Measurements from ENCODE around the gene PTPN9. TPM values are rescaled to one million over a fixed set of nuclear protein-coding genes. Genes with fewer than 3 reads are reported as not detected.

Gene PTPN9
- total RNA-seq, 4 donors from 2014 or later, result 16.3 to 30.6 (median 25.0) TPM

- Histone ChIP-seq H3K27ac (peak overlapping the region in 1 of 4 donors; percentile 100), H3K4me3 (no peak overlapping the region), H3K36me3 (no peaks in the 10 kb centered on the region), H3K9me3 (no peaks in the 10 kb centered on the region), H3K4me1 (peaks cover 0 to 23% (median 7%) of the 10 kb centered on the region in 3 donors), H3K27me3 (no peaks in the 10 kb centered on the region)
- no peak for TF ChIP-seq CTCF (IDR thresholded peaks at IDR 0.05)
- TF ChIP-seq EP300 (IDR thresholded peaks at IDR 0.05), result no peak
- TF ChIP-seq POLR2A (IDR thresholded peaks at IDR 0.05), result no peak
- no peak for TF ChIP-seq POLR2AphosphoS5 (IDR thresholded peaks at IDR 0.05)
- no peak for ATAC-seq
- 33 to 45% methylated on average over 4 to 6 of the region's 6 CpGs for WGBS, 2 donors (ENCODE audit: low coverage in 1 of 2)
Observed at GRCh38 chr15:75456710-75457109, 122.4 kb downstream of the PTPN9 start.

- TF ChIP-seq POLR2AphosphoS5 (IDR thresholded peaks at IDR 0.05) (peak; percentile 1), CTCF (IDR thresholded peaks at IDR 0.05) (no peak), POLR2A (IDR thresholded peaks at IDR 0.05) (no peak), EP300 (IDR thresholded peaks at IDR 0.05) (no peak)
- ATAC-seq, result no peak
- Histone ChIP-seq H3K36me3 (no peaks in the 10 kb centered on the region), H3K27ac (peak overlapping the region; percentile 85 to 100 (median 98)), H3K9me3 (no peaks in the 10 kb centered on the region), H3K4me3 (peak overlapping the region; percentile 88 to 90), H3K27me3 (no peaks in the 10 kb centered on the region), H3K4me1 (peaks cover 0 to 23% (median 7%) of the 10 kb centered on the region in 3 donors)
- 0 to 7% methylated on average over 3 to 7 of the region's 24 CpGs for WGBS, 2 donors (ENCODE audit: low coverage in 1 of 2)
Observed at GRCh38 chr15:75455982-75456531, 123.1 kb downstream of the PTPN9 start.

GRCh38 chr15:75455424-75455981 lies 123.6 kb downstream of the PTPN9 start:
- no peak for TF ChIP-seq EP300 (IDR thresholded peaks at IDR 0.05)
- peak; percentile 30 to 56 for TF ChIP-seq POLR2A (IDR thresholded peaks at IDR 0.05)
- TF ChIP-seq CTCF (IDR thresholded peaks at IDR 0.05), result no peak
- peak; percentile 73 for TF ChIP-seq POLR2AphosphoS5 (IDR thresholded peaks at IDR 0.05)
- 0% methylated on average over 9 of the region's 48 CpGs for WGBS, 2 donors (ENCODE audit: low coverage in 1 of 2)

GRCh38 chr15:75454471-75455378 lies 124.4 kb downstream of the PTPN9 start:
- no peaks in the 10 kb centered on the region for H3K27me3 ChIP-seq
- peak overlapping the region; percentile 88 to 90 for H3K4me3 ChIP-seq
- ATAC-seq, result no peak
- H3K9me3 ChIP-seq, result no peaks in the 10 kb centered on the region
- peaks cover under 1 to 31% (median 10%) of the 10 kb centered on the region in 3 donors for H3K4me1 ChIP-seq
- 0% methylated on average over 2 to 8 of the region's 116 CpGs for whole genome bisulfite sequencing, 2 donors (ENCODE audit: low coverage in 1 of 2)
- no peaks in the 10 kb centered on the region for H3K36me3 ChIP-seq
- no peak for TF ChIP-seq POLR2A (IDR thresholded peaks at IDR 0.05)
- peak in 3 of 4 experiments; percentile 8 to 39 (median 15) for TF ChIP-seq CTCF (IDR thresholded peaks at IDR 0.05)
- peak overlapping the region; percentile 85 to 100 (median 98) for H3K27ac ChIP-seq

More at GRCh38 chr15:75455424-75455981, 123.6 kb downstream of the PTPN9 start:
- Histone ChIP-seq H3K4me3 (peak overlapping the region; percentile 88 to 90), H3K36me3 (no peaks in the 10 kb centered on the region), H3K9me3 (no peaks in the 10 kb centered on the region), H3K27ac (peak overlapping the region; percentile 85 to 100 (median 98)), H3K27me3 (no peaks in the 10 kb centered on the region), H3K4me1 (peaks cover 0 to 23% (median 7%) of the 10 kb centered on the region in 3 donors)
- ATAC-seq, result no peak

Data from gastroesophageal sphincter (tissue), 4 donors.